SK-N-SH treated with all-trans-retinoic acid at 6 μM for 48 hours (cell line): ENCODE data around the gene ZGLP1.

Experiments used
- ZNF70 ChIP-seq: fragments of 450-650 bp; formaldehyde crosslinking; IDR thresholded peaks from 2 replicates; pipeline ENCODE4 v1.5.0; 2020; ENCODE audit warnings: mild to moderate bottlenecking, moderate library complexity
- TF ChIP-seq, protein P1 (sequence below): fragments of 250-450 bp; sonication (Bioruptor Pico); IDR thresholded peaks from 2 replicates; pipeline ENCODE4 v1.8.0; 2020; ENCODE audit warnings: mild to moderate bottlenecking, moderate library complexity, borderline replicate concordance
- TF ChIP-seq, protein P2 (sequence below): fragments of 250-450 bp; sonication (Bioruptor Pico); IDR thresholded peaks from 2 replicates; pipeline ENCODE4 v1.5.0; 2020; ENCODE audit warnings: mild to moderate bottlenecking, moderate library complexity

DNA sequence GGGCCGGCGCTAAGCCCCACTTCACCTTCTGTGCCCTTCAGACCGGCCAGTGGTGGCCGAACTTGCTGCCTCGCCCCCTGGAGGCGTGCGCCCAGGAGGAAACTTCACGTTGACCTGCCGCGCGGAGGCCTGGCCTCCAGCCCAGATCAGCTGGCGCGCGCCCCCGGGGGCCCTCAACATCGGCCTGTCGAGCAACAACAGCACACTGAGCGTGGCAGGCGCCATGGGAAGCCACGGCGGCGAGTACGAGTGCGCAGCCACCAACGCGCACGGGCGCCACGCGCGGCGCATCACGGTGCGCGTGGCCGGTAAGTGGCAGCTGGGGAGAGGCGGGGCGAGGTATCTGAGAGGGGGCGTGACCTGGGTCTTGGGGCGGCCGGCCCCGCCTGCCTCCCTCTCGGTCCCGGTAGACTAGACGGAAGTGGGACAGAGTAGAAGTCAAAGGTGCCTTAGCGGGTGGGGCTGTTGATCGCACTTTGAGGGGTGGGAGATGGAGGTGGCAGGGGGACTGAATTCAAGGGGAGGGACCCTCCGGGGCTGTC, 14.2 kb downstream of the ZGLP1 start:
- TF ChIP-seq, protein P1, sequence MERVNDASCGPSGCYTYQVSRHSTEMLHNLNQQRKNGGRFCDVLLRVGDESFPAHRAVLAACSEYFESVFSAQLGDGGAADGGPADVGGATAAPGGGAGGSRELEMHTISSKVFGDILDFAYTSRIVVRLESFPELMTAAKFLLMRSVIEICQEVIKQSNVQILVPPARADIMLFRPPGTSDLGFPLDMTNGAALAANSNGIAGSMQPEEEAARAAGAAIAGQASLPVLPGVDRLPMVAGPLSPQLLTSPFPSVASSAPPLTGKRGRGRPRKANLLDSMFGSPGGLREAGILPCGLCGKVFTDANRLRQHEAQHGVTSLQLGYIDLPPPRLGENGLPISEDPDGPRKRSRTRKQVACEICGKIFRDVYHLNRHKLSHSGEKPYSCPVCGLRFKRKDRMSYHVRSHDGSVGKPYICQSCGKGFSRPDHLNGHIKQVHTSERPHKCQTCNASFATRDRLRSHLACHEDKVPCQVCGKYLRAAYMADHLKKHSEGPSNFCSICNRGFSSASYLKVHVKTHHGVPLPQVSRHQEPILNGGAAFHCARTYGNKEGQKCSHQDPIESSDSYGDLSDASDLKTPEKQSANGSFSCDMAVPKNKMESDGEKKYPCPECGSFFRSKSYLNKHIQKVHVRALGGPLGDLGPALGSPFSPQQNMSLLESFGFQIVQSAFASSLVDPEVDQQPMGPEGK (CRISPR knock-in tag): no peak
- no peak for TF ChIP-seq ZNF70 (CRISPR knock-in tag)
- TF ChIP-seq, protein P2, sequence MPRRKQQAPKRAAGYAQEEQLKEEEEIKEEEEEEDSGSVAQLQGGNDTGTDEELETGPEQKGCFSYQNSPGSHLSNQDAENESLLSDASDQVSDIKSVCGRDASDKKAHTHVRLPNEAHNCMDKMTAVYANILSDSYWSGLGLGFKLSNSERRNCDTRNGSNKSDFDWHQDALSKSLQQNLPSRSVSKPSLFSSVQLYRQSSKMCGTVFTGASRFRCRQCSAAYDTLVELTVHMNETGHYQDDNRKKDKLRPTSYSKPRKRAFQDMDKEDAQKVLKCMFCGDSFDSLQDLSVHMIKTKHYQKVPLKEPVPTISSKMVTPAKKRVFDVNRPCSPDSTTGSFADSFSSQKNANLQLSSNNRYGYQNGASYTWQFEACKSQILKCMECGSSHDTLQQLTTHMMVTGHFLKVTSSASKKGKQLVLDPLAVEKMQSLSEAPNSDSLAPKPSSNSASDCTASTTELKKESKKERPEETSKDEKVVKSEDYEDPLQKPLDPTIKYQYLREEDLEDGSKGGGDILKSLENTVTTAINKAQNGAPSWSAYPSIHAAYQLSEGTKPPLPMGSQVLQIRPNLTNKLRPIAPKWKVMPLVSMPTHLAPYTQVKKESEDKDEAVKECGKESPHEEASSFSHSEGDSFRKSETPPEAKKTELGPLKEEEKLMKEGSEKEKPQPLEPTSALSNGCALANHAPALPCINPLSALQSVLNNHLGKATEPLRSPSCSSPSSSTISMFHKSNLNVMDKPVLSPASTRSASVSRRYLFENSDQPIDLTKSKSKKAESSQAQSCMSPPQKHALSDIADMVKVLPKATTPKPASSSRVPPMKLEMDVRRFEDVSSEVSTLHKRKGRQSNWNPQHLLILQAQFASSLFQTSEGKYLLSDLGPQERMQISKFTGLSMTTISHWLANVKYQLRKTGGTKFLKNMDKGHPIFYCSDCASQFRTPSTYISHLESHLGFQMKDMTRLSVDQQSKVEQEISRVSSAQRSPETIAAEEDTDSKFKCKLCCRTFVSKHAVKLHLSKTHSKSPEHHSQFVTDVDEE (CRISPR knock-in tag): no peak
